BE2C (cell line): Measurements from ENCODE around the gene MN1.
A peak's percentile ranks its signal among the peaks of the same experiment; 100 is the strongest.

Experiments
- DNase-seq: peaks from one replicate; pipeline ENCODE4 v3.0.0-alpha.2; 2020
- H3K27me3 ChIP-seq: fragments of 250-450 bp; sonication (Bioruptor Pico); 2 replicates; pipeline ENCODE4 v1.5.1; 2020; ENCODE audit warnings: mild to moderate bottlenecking
- H3K36me3 ChIP-seq: fragments of 250-450 bp; sonication (Bioruptor Pico); 2 replicates; pipeline ENCODE4 v1.5.1; 2020; ENCODE audit warnings: mild to moderate bottlenecking
- H3K4me1 ChIP-seq: fragments of 250-450 bp; sonication (Bioruptor Pico); 2 replicates; pipeline ENCODE4 v1.5.1; 2020
- H3K4me3 ChIP-seq: 2 replicates; pipeline ENCODE4 v1.5.1; 2011; ENCODE audit warnings: low read depth, low read length
- H3K9me3 ChIP-seq: fragments of 250-450 bp; sonication (Bioruptor Pico); 2 replicates; pipeline ENCODE4 v1.5.1; 2020
- TF ChIP-seq, protein P1 (sequence below): IDR thresholded peaks from 2 replicates; pipeline ENCODE4 v1.5.1; 2012; ENCODE audit warnings: mild to moderate bottlenecking, low read depth, low read length

MN1 gene

DNA sequence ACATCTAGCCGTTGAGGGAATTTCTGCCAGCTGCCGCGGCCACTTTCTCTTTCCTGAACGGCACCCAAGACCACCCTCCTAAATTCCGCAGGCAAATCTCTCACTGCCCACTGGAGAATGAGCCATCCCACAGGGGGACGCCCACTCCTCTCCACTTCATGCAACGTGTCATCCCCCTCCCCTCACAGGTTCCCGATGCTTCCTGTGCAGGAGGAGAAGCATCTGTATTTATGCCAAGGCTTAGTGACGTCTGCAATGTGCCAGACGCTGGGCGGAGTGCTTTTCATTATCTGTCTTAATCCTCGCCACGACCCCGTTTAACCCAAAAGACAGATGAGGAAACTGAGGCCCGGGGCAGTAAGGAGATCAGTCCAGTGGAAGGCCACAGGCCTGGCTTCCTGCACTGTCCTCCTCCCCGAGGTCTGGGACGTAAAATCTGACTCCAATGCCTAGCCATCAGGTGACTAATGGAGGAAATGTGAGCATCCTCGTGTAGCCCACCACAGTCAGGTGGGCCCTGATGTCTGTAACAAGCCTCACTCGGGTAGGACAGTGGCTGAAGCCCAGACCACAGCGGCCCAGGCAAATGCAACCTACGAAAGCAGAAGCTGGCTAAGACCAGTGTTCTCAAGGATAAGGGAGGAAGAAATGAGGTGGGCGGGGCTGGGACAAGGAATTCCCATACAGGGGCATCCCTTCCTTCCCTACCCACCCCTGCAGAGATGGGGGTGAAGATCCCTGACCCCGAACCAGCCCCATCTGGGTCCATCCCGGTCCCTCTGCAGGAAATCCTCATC is 23.1 kb downstream of the MN1 start:
- H3K36me3 ChIP-seq, result no peaks in the 10 kb centered on the region
- H3K4me3 ChIP-seq, result no peak overlapping the region
- H3K27me3 ChIP-seq, result no peaks in the 10 kb centered on the region; the same call in 1 of the 2 replicates
- H3K9me3 ChIP-seq, result no peaks in the 10 kb centered on the region
- TF ChIP-seq, protein P1, sequence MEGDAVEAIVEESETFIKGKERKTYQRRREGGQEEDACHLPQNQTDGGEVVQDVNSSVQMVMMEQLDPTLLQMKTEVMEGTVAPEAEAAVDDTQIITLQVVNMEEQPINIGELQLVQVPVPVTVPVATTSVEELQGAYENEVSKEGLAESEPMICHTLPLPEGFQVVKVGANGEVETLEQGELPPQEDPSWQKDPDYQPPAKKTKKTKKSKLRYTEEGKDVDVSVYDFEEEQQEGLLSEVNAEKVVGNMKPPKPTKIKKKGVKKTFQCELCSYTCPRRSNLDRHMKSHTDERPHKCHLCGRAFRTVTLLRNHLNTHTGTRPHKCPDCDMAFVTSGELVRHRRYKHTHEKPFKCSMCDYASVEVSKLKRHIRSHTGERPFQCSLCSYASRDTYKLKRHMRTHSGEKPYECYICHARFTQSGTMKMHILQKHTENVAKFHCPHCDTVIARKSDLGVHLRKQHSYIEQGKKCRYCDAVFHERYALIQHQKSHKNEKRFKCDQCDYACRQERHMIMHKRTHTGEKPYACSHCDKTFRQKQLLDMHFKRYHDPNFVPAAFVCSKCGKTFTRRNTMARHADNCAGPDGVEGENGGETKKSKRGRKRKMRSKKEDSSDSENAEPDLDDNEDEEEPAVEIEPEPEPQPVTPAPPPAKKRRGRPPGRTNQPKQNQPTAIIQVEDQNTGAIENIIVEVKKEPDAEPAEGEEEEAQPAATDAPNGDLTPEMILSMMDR, result no peak
- H3K4me1 ChIP-seq, result peaks cover 5% of the 10 kb centered on the region; the same call in 1 of the 2 replicates
- no peak for DNase-seq

DNA sequence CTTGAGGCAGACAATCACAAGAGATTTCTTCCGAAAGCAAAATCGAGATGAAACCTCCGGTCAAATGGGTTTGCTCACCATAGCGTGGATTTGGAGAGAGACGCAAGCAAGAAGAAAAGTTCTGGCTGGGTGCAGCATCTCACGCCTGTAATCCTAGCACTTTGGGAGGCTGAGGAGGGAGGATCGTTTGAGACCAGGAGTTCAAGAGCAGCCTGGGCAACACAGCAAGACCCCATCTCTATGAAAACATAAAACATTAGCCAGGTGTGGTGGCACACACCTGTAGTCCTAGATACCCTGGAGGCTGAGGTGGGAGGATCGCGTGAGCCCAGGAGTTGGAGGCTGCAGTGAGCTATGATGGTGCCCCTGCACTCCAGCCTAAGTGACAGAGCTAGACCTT is 24.4 kb downstream of the MN1 start:
- H3K27me3 ChIP-seq, result no peaks in the 10 kb centered on the region; the same call in 1 of the 2 replicates
- no peak overlapping the region for H3K4me3 ChIP-seq
- TF ChIP-seq, protein P1, result no peak
- DNase-seq, result no peak
- H3K36me3 ChIP-seq, result no peaks in the 10 kb centered on the region
- H3K4me1 ChIP-seq, result peaks cover 5% of the 10 kb centered on the region; the same call in 1 of the 2 replicates
- H3K9me3 ChIP-seq, result no peaks in the 10 kb centered on the region

DNA sequence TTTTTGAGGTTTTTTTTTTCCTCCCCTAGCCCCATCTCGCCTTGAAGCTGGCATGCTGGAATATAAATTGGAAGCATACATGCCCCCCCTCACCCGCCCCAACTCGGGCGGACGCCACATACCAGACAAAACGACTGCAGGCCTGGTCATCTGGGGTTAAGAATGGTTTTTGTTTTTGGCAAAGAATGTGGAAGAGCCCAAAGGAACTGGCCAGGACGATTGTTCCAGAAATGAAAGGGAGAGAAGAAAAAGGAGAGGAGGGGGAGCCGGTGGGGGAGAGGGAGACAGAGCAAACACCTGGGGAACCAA is 25.0 kb downstream of the MN1 start:
- H3K9me3 ChIP-seq, result no peaks in the 10 kb centered on the region
- no peaks in the 10 kb centered on the region for H3K36me3 ChIP-seq
- TF ChIP-seq, protein P1, result no peak
- peak overlapping the region; percentile 4; the same call in 1 of the 2 replicates for H3K4me3 ChIP-seq
- H3K27me3 ChIP-seq, result no peaks in the 10 kb centered on the region; the same call in 1 of the 2 replicates
- no peak for DNase-seq
- peaks cover 5% of the 10 kb centered on the region; the same call in 1 of the 2 replicates for H3K4me1 ChIP-seq

DNA sequence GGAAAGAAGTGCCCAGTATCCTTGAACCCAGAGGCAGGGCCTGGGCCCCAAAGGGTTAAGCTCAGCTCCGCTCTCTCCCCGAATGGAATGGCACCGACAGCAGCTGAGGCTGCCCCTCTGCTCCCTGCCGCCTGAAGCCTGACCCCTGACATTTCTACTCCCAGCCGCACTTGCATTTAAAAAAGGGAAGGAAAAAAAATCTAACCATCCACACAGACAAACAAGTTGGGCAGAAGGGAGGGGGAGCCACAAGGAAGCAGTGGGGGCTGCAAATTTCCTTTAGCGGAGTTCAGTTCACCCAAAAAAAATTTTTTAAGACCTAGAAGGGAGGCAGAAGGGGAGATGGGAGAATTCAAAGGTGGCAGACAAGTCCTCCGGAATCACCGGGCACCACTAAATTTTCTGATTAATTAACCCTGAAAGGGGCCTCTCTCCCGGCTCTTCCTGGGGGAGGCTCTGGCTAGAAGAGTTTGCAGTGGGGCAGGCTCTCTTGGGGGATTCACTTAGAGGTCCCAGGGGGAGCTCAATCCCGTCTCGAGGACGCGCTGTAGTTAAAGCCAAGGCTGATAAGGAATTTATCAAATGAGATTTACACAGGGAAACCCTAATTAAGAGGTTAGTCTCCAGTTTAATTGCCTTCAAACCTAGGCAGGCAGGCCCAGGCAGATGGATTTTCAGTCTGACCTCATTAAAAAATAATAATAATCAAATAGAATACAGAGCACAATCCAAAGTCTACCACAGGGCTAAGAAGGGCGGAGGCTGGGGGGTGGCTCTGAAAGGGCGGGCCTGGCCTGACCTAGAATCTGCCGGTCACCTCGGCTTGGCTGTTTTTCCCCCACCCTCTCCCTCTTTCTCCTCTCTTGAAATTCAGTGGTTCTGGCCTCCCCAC is 25.6 kb downstream of the MN1 start:
- no peak for DNase-seq
- Histone ChIP-seq H3K9me3 (no peaks in the 10 kb centered on the region), H3K4me1 (peaks cover 5% of the 10 kb centered on the region; the same call in 1 of the 2 replicates), H3K27me3 (no peaks in the 10 kb centered on the region; the same call in 1 of the 2 replicates), H3K4me3 (peak overlapping the region; percentile 4; the same call in 1 of the 2 replicates), H3K36me3 (no peaks in the 10 kb centered on the region)
- TF ChIP-seq, protein P1, result no peak

DNA sequence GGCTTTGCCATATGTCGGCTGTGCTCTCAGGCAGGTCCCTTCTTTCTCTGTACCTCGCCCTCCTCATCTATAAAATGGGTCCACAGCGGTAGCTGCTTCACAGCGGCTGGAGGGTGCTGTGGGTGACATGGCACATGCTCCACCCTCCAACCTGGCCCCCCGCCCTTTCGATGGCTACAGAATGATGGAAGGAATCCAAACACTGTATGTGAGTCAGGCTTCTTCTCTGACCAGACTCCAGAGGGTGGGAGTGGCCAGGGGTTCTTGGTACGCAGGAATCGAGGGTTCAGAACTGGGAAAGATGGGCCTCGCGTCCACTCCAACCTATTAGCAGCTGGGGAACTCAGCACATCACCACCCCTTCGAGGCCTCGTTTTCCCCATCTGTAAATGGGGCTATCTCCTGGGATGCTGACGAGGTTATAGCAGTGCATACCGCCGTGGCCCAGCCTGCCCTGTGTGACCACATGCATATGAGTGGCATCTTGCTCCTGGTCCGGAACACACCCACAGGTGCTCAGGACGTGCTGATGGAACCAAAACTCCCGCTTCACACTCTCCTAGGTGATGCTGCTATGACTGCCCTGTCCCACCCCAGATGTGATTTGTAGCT is 26.4 kb downstream of the MN1 start:
- Histone ChIP-seq H3K4me3 (no peak overlapping the region), H3K4me1 (peaks cover 5% of the 10 kb centered on the region; the same call in 1 of the 2 replicates), H3K27me3 (no peaks in the 10 kb centered on the region; the same call in 1 of the 2 replicates), H3K36me3 (no peaks in the 10 kb centered on the region), H3K9me3 (no peaks in the 10 kb centered on the region)
- DNase-seq, result no peak
- TF ChIP-seq, protein P1, result no peak
